Immature natural killer cell (primary cell): ENCODE data around the gene RFX6. TPM values are rescaled to one million over a fixed set of nuclear protein-coding genes. Genes with fewer than 3 reads are reported as not detected.
"Not testable (repeated sequence)": the region's sequence is repeated elsewhere in the genome, so short reads cannot be mapped to it uniquely, and the experiment has no call there.

Source experiments
- DNase-seq, 3 donors: peaks; one replicate each; pipeline ENCODE4 v3.0.0; 2022; ENCODE audit warnings: mixed read lengths in 1 of 3
- H3K27ac Mint-ChIP-seq, 6 donors: one replicate each; pipeline ENCODE4 v1.8.0; 2020; ENCODE audit warnings: mixed read lengths in 6 of 6, mild to moderate bottlenecking in 5 of 6, inconsistent platforms in 4 of 6, moderate library complexity in 3 of 6
- H3K27me3 Mint-ChIP-seq, 3 donors: one replicate each; pipeline ENCODE4 v1.8.0; 2020 to 2021; ENCODE audit warnings: low read depth in 3 of 3, mild to moderate bottlenecking in 3 of 3, mixed read lengths in 3 of 3, moderate library complexity in 3 of 3, inconsistent platforms in 1 of 3
- H3K36me3 Mint-ChIP-seq, 3 donors: one replicate each; pipeline ENCODE4 v1.8.0; 2020; ENCODE audit warnings: mixed read lengths in 3 of 3, inconsistent platforms in 2 of 3, mild to moderate bottlenecking in 2 of 3
- H3K4me1 Mint-ChIP-seq, 2 donors: one replicate each; pipeline ENCODE4 v1.8.0; 2020; ENCODE audit warnings: inconsistent platforms in 2 of 2, mild to moderate bottlenecking in 2 of 2, mixed read lengths in 2 of 2, moderate library complexity in 1 of 2
- H3K4me3 Mint-ChIP-seq, 5 donors: one replicate each; pipeline ENCODE4 v1.8.0; 2020; ENCODE audit warnings: mild to moderate bottlenecking in 5 of 5, mixed read lengths in 5 of 5, inconsistent platforms in 3 of 5, moderate library complexity in 3 of 5
- H3K9me3 Mint-ChIP-seq, 6 donors: one replicate each; pipeline ENCODE4 v1.8.0; 2020; ENCODE audit warnings: mild to moderate bottlenecking in 6 of 6, mixed read lengths in 6 of 6, inconsistent platforms in 4 of 6, moderate library complexity in 3 of 6
- polyA plus RNA-seq, 3 donors: library from polyadenylated mRNA; unstranded; fragments of 300-500 nt; fragmentation: Illumina TruSeq; gene quantifications; one replicate each; pipeline ENCODE4 v1.2.3, GENCODE V29; 2021

RFX6 gene, protein sequence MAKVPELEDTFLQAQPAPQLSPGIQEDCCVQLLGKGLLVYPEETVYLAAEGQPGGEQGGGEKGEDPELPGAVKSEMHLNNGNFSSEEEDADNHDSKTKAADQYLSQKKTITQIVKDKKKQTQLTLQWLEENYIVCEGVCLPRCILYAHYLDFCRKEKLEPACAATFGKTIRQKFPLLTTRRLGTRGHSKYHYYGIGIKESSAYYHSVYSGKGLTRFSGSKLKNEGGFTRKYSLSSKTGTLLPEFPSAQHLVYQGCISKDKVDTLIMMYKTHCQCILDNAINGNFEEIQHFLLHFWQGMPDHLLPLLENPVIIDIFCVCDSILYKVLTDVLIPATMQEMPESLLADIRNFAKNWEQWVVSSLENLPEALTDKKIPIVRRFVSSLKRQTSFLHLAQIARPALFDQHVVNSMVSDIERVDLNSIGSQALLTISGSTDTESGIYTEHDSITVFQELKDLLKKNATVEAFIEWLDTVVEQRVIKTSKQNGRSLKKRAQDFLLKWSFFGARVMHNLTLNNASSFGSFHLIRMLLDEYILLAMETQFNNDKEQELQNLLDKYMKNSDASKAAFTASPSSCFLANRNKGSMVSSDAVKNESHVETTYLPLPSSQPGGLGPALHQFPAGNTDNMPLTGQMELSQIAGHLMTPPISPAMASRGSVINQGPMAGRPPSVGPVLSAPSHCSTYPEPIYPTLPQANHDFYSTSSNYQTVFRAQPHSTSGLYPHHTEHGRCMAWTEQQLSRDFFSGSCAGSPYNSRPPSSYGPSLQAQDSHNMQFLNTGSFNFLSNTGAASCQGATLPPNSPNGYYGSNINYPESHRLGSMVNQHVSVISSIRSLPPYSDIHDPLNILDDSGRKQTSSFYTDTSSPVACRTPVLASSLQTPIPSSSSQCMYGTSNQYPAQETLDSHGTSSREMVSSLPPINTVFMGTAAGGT
- polyA plus RNA-seq: not detected

GRCh38 chr6:116876635-116877611 lies at the start of gene RFX6:
TSS of gene RFX6 (plus strand) at chr6:116877242. CDS start at chr6:116877276, 34 bp downstream.
- Mint-ChIP-seq H3K27ac (no peak within 1 kb of the TSS), H3K4me3 (peak within 1 kb of the TSS in 2 of 5 donors; percentile 23 to 28), H3K4me1 (no peaks in the 10 kb centered on the region), H3K27me3 (peaks cover 0 to 25% (median 8%) of the 10 kb centered on the region in 3 donors), H3K36me3 (peaks cover 0 to 4% (median 0%) of the 10 kb centered on the region in 3 donors), H3K9me3 (peaks cover 2 to 21% (median 12%) of the 10 kb centered on the region in 6 donors)
- DNase-seq: no peak

DNA sequence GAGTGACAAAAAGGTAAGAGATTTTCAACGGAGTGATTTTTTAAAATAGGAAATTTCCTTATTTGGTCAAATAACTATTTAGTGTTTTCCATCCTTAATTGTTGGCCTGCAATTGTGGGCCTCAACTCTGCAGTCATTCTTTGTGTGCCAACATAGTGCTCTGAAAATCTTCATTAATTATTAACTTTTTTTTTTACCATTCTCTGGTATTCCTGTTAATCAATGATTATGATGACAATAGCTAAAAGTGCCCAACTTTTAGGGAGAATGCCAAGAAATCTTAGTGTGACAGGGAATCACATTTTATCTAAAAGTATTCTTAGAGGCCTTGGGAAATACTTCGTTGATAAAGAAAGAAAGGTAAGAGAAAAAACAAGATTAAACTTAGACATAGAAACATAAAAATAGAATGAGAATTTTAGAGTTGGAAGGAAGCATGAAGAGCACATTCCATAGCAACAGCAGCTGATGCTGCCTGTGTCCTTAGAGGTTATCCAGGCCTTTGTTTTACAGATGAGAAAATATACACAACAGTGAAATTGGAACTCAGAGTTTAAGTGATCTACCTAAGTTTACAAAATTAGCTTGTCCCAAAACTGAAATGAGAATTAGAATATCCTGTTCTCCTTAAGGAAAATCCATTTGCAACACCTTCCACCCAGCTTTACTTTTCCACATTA lies 49.3 kb upstream of the RFX6 start:
- H3K4me3 Mint-ChIP-seq: no peak overlapping the region
- peaks cover 0 to 13% (median 5%) of the 10 kb centered on the region in 6 donors for H3K9me3 Mint-ChIP-seq
- H3K36me3 Mint-ChIP-seq: peaks cover 0 to 3% (median 0%) of the 10 kb centered on the region in 3 donors
- no peaks in the 10 kb centered on the region for H3K4me1 Mint-ChIP-seq
- H3K27me3 Mint-ChIP-seq: peaks cover 0 to 2% (median 0%) of the 10 kb centered on the region in 3 donors
- DNase-seq: no peak
- no peak overlapping the region for H3K27ac Mint-ChIP-seq

GRCh38 chr6:116828983-116829382 lies 48.1 kb upstream of the RFX6 start, which contains the start of gene GPRC6A:
TSS of gene GPRC6A (minus strand) at chr6:116829083. CDS start at chr6:116829013, 70 bp downstream.
- no peak within 1 kb of the TSS for H3K27ac Mint-ChIP-seq
- H3K36me3 Mint-ChIP-seq: no peaks in the 10 kb centered on the region
- H3K4me3 Mint-ChIP-seq: no peak within 1 kb of the TSS
- H3K9me3 Mint-ChIP-seq: peaks cover 0 to 1% (median 0%) of the 10 kb centered on the region in 6 donors
- no peak for DNase-seq
- no peaks in the 10 kb centered on the region for H3K4me1 Mint-ChIP-seq
- peaks cover 0 to 2% (median 0%) of the 10 kb centered on the region in 3 donors for H3K27me3 Mint-ChIP-seq

DNA sequence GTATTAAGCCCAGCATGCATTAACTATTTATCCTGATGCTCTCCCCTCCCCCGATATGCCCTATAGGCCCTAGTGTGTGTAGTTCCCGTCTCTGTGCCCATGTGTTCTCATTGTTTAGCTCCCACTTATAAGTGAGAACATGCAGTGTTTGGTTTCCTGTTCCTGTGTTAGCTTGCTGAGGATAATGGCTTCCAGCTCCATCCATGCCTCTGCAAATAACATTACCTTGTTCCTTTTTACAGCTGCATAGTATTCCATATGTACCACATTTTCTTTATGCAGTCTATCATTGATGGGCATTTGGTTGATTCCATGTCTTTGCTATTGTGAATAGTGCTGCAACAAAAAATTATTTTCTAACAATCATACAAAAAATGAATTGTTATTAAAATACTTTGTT lies 42.5 kb upstream of the RFX6 start:
- not testable (repeated sequence) for H3K36me3 Mint-ChIP-seq, H3K4me3 Mint-ChIP-seq, H3K27ac Mint-ChIP-seq, H3K27me3 Mint-ChIP-seq, H3K4me1 Mint-ChIP-seq, DNase-seq
- peaks cover 0 to 13% (median 2%) of the 10 kb centered on the region in 6 donors for H3K9me3 Mint-ChIP-seq

DNA sequence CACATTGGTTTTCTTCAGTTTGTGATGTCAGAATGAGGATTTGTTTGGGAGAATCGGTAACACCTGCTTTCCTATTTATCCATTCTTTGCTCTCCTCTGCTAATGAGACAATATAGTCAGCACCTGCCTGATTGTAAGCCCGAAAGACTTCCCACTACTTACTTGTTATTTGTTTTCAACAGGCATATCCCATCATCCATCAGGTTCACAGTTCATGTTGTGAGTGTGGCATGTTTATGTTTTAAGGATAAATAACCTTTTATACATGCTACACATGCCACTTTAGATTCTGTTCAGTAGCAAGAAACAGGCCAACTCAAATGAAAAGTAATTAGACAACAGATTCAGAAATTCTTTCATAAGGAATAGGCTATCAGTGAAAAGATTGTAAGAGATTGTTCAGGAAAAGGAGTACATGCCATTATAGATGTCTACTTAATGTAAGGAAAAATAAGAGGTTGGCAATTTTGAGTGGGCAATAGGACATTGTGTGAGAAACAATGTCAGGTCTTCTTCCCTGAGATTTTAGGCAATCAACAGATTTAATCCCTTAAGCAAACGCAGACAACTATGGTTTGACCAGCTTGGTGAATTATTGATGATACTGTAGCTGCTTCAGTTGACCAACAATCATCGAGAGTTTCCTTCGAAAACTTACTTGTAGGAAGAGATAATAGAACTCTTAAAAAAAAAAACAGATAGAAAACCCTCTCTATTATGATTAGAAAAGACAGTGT lies 40.3 kb upstream of the RFX6 start:
- Mint-ChIP-seq H3K4me1 (no peaks in the 10 kb centered on the region), H3K9me3 (peaks cover 0 to 13% (median 3%) of the 10 kb centered on the region in 6 donors), H3K27me3 (peaks cover 0 to 3% (median 2%) of the 10 kb centered on the region in 3 donors), H3K4me3 (no peak overlapping the region), H3K27ac (no peak overlapping the region), H3K36me3 (no peaks in the 10 kb centered on the region)
- no peak for DNase-seq

DNA sequence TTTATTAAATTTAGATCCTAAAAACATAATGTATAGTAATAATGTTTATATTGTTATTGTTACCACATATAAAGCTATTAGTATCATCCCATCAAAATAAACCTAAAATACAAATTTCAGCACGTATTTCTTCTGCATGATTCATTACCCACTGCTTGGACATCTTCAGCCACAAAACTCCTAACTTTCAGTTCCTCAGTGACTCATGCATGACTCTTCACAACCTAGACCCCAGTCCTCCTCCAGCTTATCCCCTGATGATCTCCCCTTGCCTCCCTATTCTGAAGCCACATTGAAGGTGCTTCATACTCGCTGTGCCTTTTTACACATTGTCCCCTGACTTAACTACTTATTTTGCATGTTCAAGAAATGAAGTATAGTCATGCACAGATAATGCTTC lies 37.0 kb upstream of the RFX6 start:
- no peak for DNase-seq
- no peaks in the 10 kb centered on the region for H3K36me3 Mint-ChIP-seq
- H3K4me3 Mint-ChIP-seq: no peak overlapping the region
- peaks cover 0 to 3% (median 2%) of the 10 kb centered on the region in 3 donors for H3K27me3 Mint-ChIP-seq
- H3K27ac Mint-ChIP-seq: no peak overlapping the region
- no peaks in the 10 kb centered on the region for H3K4me1 Mint-ChIP-seq
- H3K9me3 Mint-ChIP-seq: peaks cover 0 to 13% (median 3%) of the 10 kb centered on the region in 6 donors

GRCh38 chr6:116842459-116842858 lies 34.6 kb upstream of the RFX6 start:
- Mint-ChIP-seq H3K4me3 (no peak overlapping the region), H3K27me3 (no peaks in the 10 kb centered on the region), H3K9me3 (peaks cover 0 to 4% (median under 1%) of the 10 kb centered on the region in 6 donors), H3K4me1 (no peaks in the 10 kb centered on the region), H3K27ac (no peak overlapping the region), H3K36me3 (no peaks in the 10 kb centered on the region)
- no peak for DNase-seq

DNA sequence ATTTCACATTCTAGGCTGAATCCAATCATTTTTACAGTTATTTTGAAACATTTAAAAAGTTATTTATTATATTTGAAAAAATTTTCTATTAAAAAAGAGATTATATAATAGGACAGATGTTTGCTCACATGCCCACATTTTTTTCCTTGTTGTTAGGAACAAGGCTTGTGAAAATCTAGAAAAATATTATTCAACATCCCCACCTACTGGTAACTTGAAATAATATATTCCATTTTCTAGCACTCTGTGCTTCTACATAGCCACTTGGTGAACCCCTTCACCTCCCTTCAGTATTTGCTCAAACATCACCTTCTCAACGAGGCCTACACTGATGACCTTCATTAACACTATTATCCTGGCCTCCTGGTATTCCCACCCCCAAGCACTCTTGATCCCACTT lies 29.8 kb upstream of the RFX6 start:
- Mint-ChIP-seq H3K27ac (no peak overlapping the region), H3K4me1 (no peaks in the 10 kb centered on the region), H3K9me3 (peaks cover 0 to 8% (median 3%) of the 10 kb centered on the region in 6 donors), H3K4me3 (no peak overlapping the region), H3K36me3 (no peaks in the 10 kb centered on the region), H3K27me3 (no peaks in the 10 kb centered on the region)
- no peak for DNase-seq

GRCh38 chr6:116858060-116858459 lies 19.0 kb upstream of the RFX6 start:
- H3K36me3 Mint-ChIP-seq: no peaks in the 10 kb centered on the region
- no peak overlapping the region for H3K27ac Mint-ChIP-seq
- no peak for DNase-seq
- H3K4me3 Mint-ChIP-seq: no peak overlapping the region
- H3K4me1 Mint-ChIP-seq: no peaks in the 10 kb centered on the region
- H3K27me3 Mint-ChIP-seq: peaks cover 0 to 6% (median 1%) of the 10 kb centered on the region in 3 donors
- H3K9me3 Mint-ChIP-seq: peaks cover 4 to 45% (median 13%) of the 10 kb centered on the region in 6 donors

DNA sequence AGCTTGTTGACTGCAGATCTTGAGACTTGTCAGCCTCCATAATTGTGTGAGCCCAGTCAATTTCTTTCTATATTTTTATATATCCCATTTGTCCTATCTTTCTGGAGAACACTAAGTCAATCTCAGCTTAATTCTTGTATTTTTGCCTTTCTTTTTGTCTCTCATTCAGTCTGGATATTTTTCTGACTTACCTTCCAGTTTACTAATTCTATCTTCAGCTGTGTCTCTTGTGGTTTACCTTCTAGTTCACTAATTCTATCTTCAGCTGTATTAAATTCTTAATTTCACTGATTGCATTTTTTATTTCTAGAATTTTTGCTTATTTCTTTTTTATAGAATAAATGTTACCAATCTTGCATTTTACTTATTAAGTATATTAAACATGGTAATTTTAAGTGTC lies 17.8 kb upstream of the RFX6 start:
- H3K27me3 Mint-ChIP-seq: peaks cover 0 to 4% (median 1%) of the 10 kb centered on the region in 3 donors
- no peaks in the 10 kb centered on the region for H3K4me1 Mint-ChIP-seq
- H3K36me3 Mint-ChIP-seq: no peaks in the 10 kb centered on the region
- H3K27ac Mint-ChIP-seq: no peak overlapping the region
- peaks cover 4 to 45% (median 14%) of the 10 kb centered on the region in 6 donors for H3K9me3 Mint-ChIP-seq
- H3K4me3 Mint-ChIP-seq: no peak overlapping the region
- no peak for DNase-seq

DNA sequence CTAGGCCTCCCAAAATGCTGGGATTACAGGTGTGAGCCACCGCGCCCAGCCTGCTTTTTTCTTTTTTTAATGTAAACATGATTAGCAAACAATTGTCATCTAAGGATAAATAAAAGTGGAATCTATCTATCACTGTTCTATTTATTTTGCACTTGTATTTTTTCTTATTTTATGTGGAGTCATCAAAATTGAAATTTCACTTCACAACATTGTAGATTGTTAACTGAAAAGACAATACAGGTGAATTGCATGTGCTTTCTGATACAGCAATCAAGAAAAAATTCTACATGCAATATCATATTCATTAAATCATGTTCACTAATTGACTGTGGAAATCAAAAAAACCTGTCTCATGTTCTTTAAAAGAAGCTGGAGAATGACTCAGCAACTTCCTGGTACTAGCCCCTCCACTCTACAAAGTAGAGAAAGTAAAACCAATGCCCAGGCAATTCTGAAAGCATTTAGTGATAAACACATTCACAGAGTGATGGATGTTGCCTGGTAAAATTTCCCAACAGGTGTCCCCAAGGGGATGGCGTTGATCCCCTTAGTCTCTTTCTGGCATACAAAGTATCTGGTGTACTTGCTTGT lies 10.7 kb upstream of the RFX6 start:
- Mint-ChIP-seq H3K4me3 (no peak overlapping the region), H3K36me3 (no peaks in the 10 kb centered on the region)
- DNase-seq: no peak

DNA sequence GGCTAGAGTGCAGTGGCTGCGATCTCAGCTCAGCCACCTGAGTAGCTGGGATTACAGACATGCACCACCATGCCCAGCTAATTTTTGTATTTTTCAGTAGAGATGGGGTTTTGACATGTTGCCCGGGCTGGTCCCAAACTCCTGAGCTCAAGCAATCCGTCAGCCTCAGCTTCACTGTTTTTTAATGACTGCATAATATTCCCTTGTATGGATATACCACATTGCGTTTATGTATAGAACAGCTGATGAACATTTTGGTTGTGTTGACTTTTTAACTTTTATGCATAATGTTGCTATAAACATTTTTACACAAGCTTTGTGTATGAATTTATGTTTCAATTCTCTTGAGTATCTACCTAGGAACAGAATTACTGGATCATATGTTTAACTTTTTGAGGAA lies 4.3 kb upstream of the RFX6 start:
- Mint-ChIP-seq H3K4me3 (no peak overlapping the region), H3K27me3 (peaks cover 0 to 25% (median 7%) of the 10 kb centered on the region in 3 donors), H3K27ac (no peak overlapping the region), H3K9me3 (peaks cover 6 to 26% (median 13%) of the 10 kb centered on the region in 6 donors), H3K36me3 (peaks cover 0 to 4% (median 0%) of the 10 kb centered on the region in 3 donors), H3K4me1 (no peaks in the 10 kb centered on the region)
- no peak for DNase-seq

More for the DNA sequence above, 10.7 kb upstream of the RFX6 start:
- Mint-ChIP-seq H3K9me3 (peaks cover 0 to 16% (median 5%) of the 10 kb centered on the region in 6 donors), H3K27me3 (peaks cover 0 to 3% (median under 1%) of the 10 kb centered on the region in 3 donors), H3K4me1 (no peaks in the 10 kb centered on the region), H3K27ac (no peak overlapping the region)
